HG03139 (cell line): Measurements from ENCODE around the gene A3GALT2.

Experiments used
- ATAC-seq: cut with Tn5 transposase; IDR thresholded peaks from one replicate; pipeline ENCODE4 v1.9.1; 2021; ENCODE audit not compliant: unreplicated experiment

A3GALT2 gene

GRCh38 chr1:33350611-33351280, 29.8 kb upstream of the A3GALT2 start:
- no peak for ATAC-seq

- peak; percentile 75 for ATAC-seq
These were observed 29.1 kb upstream of the A3GALT2 start for GRCh38 chr1:33349778-33350610.

- ATAC-seq: peak; percentile 25
These were observed 28.3 kb upstream of the A3GALT2 start for GRCh38 chr1:33349081-33349759.

- no peak for ATAC-seq
These were observed 27.8 kb upstream of the A3GALT2 start for GRCh38 chr1:33348676-33349080.

- no peak for ATAC-seq
These were observed 27.3 kb upstream of the A3GALT2 start for GRCh38 chr1:33348194-33348593.

- no peak for ATAC-seq
These were observed 26.7 kb upstream of the A3GALT2 start for GRCh38 chr1:33347650-33347992.

GRCh38 chr1:33346927-33347649, 26.2 kb upstream of the A3GALT2 start:
- no peak for ATAC-seq

GRCh38 chr1:33346533-33346926, 25.6 kb upstream of the A3GALT2 start:
- no peak for ATAC-seq

- ATAC-seq: no peak
These were observed 24.1 kb upstream of the A3GALT2 start for GRCh38 chr1:33344896-33345560.

- no peak for ATAC-seq
These were observed 22.6 kb upstream of the A3GALT2 start for GRCh38 chr1:33343539-33343938.

GRCh38 chr1:33342041-33342723, 21.3 kb upstream of the A3GALT2 start:
- ATAC-seq: no peak

- ATAC-seq: no peak
These were observed 20.3 kb upstream of the A3GALT2 start for GRCh38 chr1:33341190-33341589.

- ATAC-seq: no peak
These were observed 18.5 kb upstream of the A3GALT2 start for GRCh38 chr1:33339413-33339812.

GRCh38 chr1:33338440-33339211, 17.7 kb upstream of the A3GALT2 start:
- ATAC-seq: no peak

- ATAC-seq: no peak
These were observed 17.1 kb upstream of the A3GALT2 start for GRCh38 chr1:33338048-33338439.

- no peak for ATAC-seq
These were observed 16.5 kb upstream of the A3GALT2 start for GRCh38 chr1:33337441-33337840.

GRCh38 chr1:33336580-33336979, 15.7 kb upstream of the A3GALT2 start:
- ATAC-seq: no peak

- ATAC-seq: no peak
These were observed 14.1 kb upstream of the A3GALT2 start for GRCh38 chr1:33335020-33335419.

GRCh38 chr1:33334081-33334552, 13.2 kb upstream of the A3GALT2 start:
- ATAC-seq: no peak
